GM23338 (cell line): ENCODE results near the gene JOSD2. TPM values are rescaled to one million over a fixed set of nuclear protein-coding genes. Genes with fewer than 3 reads are reported as not detected.

Experiments used
- ATAC-seq: fragments of 200-7000 bp; cut with Tn5 transposase; 3 replicates; pipeline ENCODE4 v1.9.1; 2020
- DNase-seq: peaks from one replicate; pipeline ENCODE4 v3.0.0-alpha.2; 2015; ENCODE audit warnings: low spot score
- H2AFZ ChIP-seq: fragments of 200-600 bp; sonication (generic); 2 replicates; pipeline ENCODE4 v1.8.0; 2016; ENCODE audit warnings: antibody characterized with exemption, mild to moderate bottlenecking, moderate library complexity
- H3F3A ChIP-seq: fragments of 200-600 bp; sonication (generic); replicated peaks from 2 replicates; pipeline ENCODE4 v1.8.0; 2017; ENCODE audit warnings: antibody characterized with exemption, mixed run types, low read depth
- H3K27ac ChIP-seq: fragments of 200-600 bp; sonication (generic); 2 replicates; pipeline ENCODE4 v1.6.1; 2016; ENCODE audit warnings: low read depth
- H3K27me3 ChIP-seq: fragments of 200-600 bp; sonication (generic); 2 replicates; pipeline ENCODE4 v1.8.0; 2016; ENCODE audit warnings: mild to moderate bottlenecking, mixed run types, moderate library complexity; ENCODE audit not compliant: insufficient read depth
- H3K36me3 ChIP-seq: fragments of 200-600 bp; sonication (generic); 2 replicates; pipeline ENCODE4 v1.8.0; 2016; ENCODE audit warnings: mild to moderate bottlenecking; ENCODE audit not compliant: insufficient read depth
- H3K4me1 ChIP-seq: fragments of 200-600 bp; sonication (generic); 2 replicates; pipeline ENCODE4 v1.8.0; 2016; ENCODE audit warnings: mild to moderate bottlenecking, moderate library complexity; ENCODE audit not compliant: insufficient read depth
- H3K4me2 ChIP-seq: fragments of 200-600 bp; sonication (generic); 2 replicates; pipeline ENCODE4 v1.7.1; 2017; ENCODE audit warnings: mixed run types
- H3K4me3 ChIP-seq: fragments of 200-600 bp; sonication (generic); 2 replicates; pipeline ENCODE4 v1.6.1; 2016; ENCODE audit warnings: mixed run types
- H3K79me2 ChIP-seq: fragments of 200-600 bp; sonication (generic); replicated peaks from 2 replicates; pipeline ENCODE4 v1.8.0; 2017; ENCODE audit warnings: mild to moderate bottlenecking; ENCODE audit not compliant: insufficient read depth
- H3K9me2 ChIP-seq: fragments of 200-600 bp; sonication (generic); 2 replicates; pipeline ENCODE4 v1.8.0; 2017; ENCODE audit not compliant: insufficient read depth
- H4K20me1 ChIP-seq: fragments of 200-600 bp; sonication (generic); replicated peaks from 2 replicates; pipeline ENCODE4 v1.8.0; 2017; ENCODE audit warnings: mild to moderate bottlenecking; ENCODE audit not compliant: insufficient read depth
- H3K27ac Mint-ChIP-seq: 2 replicates; pipeline ENCODE4 v1.8.0; 2020; ENCODE audit warnings: inconsistent platforms, mild to moderate bottlenecking, moderate library complexity, mixed read lengths
- H3K27me3 Mint-ChIP-seq: 3 replicates; pipeline ENCODE4 v1.8.0; 2022; ENCODE audit warnings: low read depth, mild to moderate bottlenecking, moderate library complexity, mixed read lengths, inconsistent platforms; ENCODE audit not compliant: insufficient read depth, poor library complexity
- H3K36me3 Mint-ChIP-seq: 3 replicates; pipeline ENCODE4 v1.8.0; 2021; ENCODE audit warnings: low read depth, mild to moderate bottlenecking, inconsistent platforms, moderate library complexity, mixed read lengths
- H3K4me1 Mint-ChIP-seq: 3 replicates; pipeline ENCODE4 v1.8.0; 2020; ENCODE audit warnings: mild to moderate bottlenecking, inconsistent platforms, mixed read lengths
- H3K4me3 Mint-ChIP-seq: 3 replicates; pipeline ENCODE4 v1.8.0; 2021; ENCODE audit warnings: moderate library complexity, mild to moderate bottlenecking, inconsistent platforms, mixed read lengths
- H3K9me3 Mint-ChIP-seq: 3 replicates; pipeline ENCODE4 v1.8.0; 2020; ENCODE audit warnings: moderate library complexity, mild to moderate bottlenecking, inconsistent platforms, mixed read lengths
- NANOG ChIP-seq: IDR thresholded peaks from 2 replicates; pipeline ENCODE4 v1.6.1; 2016; ENCODE audit warnings: antibody characterized with exemption, borderline replicate concordance
- POLR2AphosphoS5 ChIP-seq: IDR thresholded peaks from 2 replicates; pipeline ENCODE4 v1.6.1; 2016; ENCODE audit warnings: antibody characterized with exemption, low read depth
- ZNF114 ChIP-seq: fragments of 250-450 bp; sonication (Bioruptor Pico); IDR thresholded peaks from 2 replicates; pipeline ENCODE4 v1.5.0; 2020; ENCODE audit warnings: mild to moderate bottlenecking, moderate library complexity
- polyA plus RNA-seq: library from polyadenylated mRNA; unstranded; fragments of >200 nt; fragmentation: Nextera tagmentation; extraction: Ambion mirVana; gene quantifications from 2 replicates; pipeline ENCODE4 v1.2.1, GENCODE V29; 2016
- total RNA-seq: library from RNA; depleted of rRNA; stranded (reverse); fragments of >200 nt; shearing (Covaris generic); gene quantifications from 2 replicates; pipeline ENCODE4 v1.2.3, GENCODE V29; 2014
- TF ChIP-seq, protein P1 (sequence below), 2 experiments: fragments of 200-600 bp in 1 of 2; sonication (generic) in 1 of 2; conservative IDR thresholded peaks; 2 replicates each; pipeline versions ENCODE4 v1.5.1 to v1.6.1; 2016 to 2017; ENCODE audit warnings: antibody characterized with exemption in 2 of 2, low read depth in 2 of 2, mild to moderate bottlenecking in 2 of 2, moderate library complexity in 1 of 2
- TF ChIP-seq, protein P2 (sequence below): fragments of 250-450 bp; sonication (Bioruptor Pico); IDR thresholded peaks from 2 replicates; pipeline ENCODE4 v1.5.0; 2020; ENCODE audit warnings: mild to moderate bottlenecking, moderate library complexity
- TF ChIP-seq, protein P3 (sequence below): IDR thresholded peaks from one replicate; pipeline ENCODE4 v1.6.1; 2018; ENCODE audit warnings: antibody characterized with exemption; ENCODE audit not compliant: unreplicated experiment
- TF ChIP-seq, protein P4 (sequence below): IDR thresholded peaks from 2 replicates; pipeline ENCODE4 v1.6.1; 2016; ENCODE audit warnings: antibody characterized with exemption

JOSD2 gene
- total and polyA plus RNA-seq, 2 experiments from 2014 or later: 3.3 to 5.8 TPM

DNA sequence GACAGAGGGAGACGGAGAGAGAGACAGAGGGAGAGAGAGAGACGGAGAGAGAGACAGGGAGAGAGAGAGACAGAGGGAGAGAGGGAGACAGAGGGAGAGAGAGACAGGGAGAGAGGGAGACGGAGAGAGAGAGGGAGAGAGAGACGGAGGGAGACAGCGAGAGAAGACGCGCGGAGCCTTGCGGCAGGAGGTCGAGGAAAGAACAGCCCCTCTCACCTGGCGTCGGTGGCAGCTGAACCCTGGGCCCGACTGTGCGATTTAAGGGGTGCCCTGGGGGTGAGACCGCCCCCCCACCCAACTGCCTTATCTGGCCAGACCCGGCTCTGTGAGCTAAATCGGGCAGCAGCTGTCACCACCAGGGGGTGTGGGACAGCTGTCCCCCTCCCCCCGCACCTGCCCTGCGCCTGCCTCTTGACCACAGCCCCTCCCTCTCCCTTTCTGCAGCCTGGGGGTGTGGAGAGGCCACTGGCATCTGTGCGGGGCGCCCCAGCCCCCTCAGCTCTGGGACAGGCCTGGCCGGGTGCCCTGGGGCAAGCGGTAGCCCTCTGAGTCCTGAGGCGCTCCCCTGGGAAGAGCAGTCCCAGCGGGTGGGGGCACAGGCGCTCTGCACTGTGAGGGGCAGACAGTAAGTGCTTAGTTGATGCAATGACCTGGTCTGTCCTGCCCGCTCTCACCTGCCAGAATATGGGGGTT is 10.8 kb downstream of the JOSD2 start:
- Mint-ChIP-seq H3K9me3 (peaks cover 56% of the 10 kb centered on the region), H3K4me1 (no peaks in the 10 kb centered on the region), H3K27me3 (peaks cover 12% of the 10 kb centered on the region), H3K27ac (no peak overlapping the region), H3K4me3 (no peak overlapping the region), H3K36me3 (peaks cover 16% of the 10 kb centered on the region)
- Histone ChIP-seq H3K27me3 (peaks cover 54% of the 10 kb centered on the region), H3K27ac (no peak overlapping the region), H3K79me2 (no peaks in the 10 kb centered on the region), H2AFZ (no peak overlapping the region), H3F3A (no peaks in the 10 kb centered on the region), H3K4me3 (peak overlapping the region; percentile 53), H3K4me1 (peaks cover 7% of the 10 kb centered on the region; the same call in 1 of the 2 replicates), H3K36me3 (no peaks in the 10 kb centered on the region), H3K4me2 (peak overlapping the region; percentile 80), H3K9me2 (no peaks in the 10 kb centered on the region), H4K20me1 (no peaks in the 10 kb centered on the region)
- ATAC-seq: no peak; the same call in 2 of the 3 replicates
- DNase-seq: peak; percentile 68
- TF ChIP-seq, protein P1, sequence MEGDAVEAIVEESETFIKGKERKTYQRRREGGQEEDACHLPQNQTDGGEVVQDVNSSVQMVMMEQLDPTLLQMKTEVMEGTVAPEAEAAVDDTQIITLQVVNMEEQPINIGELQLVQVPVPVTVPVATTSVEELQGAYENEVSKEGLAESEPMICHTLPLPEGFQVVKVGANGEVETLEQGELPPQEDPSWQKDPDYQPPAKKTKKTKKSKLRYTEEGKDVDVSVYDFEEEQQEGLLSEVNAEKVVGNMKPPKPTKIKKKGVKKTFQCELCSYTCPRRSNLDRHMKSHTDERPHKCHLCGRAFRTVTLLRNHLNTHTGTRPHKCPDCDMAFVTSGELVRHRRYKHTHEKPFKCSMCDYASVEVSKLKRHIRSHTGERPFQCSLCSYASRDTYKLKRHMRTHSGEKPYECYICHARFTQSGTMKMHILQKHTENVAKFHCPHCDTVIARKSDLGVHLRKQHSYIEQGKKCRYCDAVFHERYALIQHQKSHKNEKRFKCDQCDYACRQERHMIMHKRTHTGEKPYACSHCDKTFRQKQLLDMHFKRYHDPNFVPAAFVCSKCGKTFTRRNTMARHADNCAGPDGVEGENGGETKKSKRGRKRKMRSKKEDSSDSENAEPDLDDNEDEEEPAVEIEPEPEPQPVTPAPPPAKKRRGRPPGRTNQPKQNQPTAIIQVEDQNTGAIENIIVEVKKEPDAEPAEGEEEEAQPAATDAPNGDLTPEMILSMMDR (conservative IDR thresholded peaks at IDR 0.05; ENCODE audit: low read depth in 2 of 2): peak; percentile 37 to 41
- no peak for TF ChIP-seq POLR2AphosphoS5
- no peak for TF ChIP-seq NANOG

DNA sequence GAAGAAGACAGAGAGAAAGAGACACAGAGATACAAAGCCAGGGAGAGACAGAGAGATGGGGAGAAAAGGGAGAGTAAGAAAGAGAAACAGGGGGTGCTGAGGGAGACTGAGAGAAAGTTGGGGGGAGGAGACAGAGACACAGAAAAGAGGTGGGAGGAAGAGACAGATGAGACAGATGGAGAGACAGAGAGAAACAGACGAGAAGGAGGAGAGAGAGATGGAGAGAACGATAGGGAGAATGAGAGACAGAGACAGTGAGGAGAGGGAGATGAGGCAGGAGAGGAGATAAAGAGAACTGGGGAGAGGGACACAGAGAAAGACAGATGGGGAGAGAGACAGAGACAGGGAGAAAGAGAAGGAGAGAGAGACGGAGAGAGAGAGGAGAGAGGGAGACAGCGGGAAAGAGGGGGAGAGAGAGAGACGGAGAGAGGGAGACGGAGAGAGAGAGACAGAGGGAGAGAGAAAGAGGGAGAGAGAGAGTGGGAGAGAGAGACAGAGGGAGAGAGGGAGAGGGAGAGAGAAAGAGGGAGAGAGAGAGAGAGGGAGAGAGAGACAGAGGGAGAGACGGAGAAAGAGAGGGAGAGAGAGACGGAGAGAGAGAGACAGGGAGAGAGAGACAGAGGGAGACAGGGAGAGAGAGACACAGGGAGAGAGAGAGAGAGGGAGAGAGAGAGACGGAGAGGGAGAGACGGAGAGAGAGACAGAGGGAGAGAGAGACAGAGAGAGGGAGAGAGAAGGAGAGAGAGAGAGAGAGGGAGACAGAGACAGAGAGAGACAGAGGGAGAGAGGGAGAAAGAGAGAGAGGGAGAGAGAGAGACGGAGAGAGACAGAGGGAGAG is 12.6 kb downstream of the JOSD2 start:
- Histone ChIP-seq H3K27ac (no peak overlapping the region), H3F3A (no peaks in the 10 kb centered on the region), H2AFZ (no peak overlapping the region), H4K20me1 (no peaks in the 10 kb centered on the region), H3K4me1 (peaks cover 7% of the 10 kb centered on the region; the same call in 1 of the 2 replicates), H3K4me2 (no peak overlapping the region), H3K36me3 (no peaks in the 10 kb centered on the region), H3K27me3 (peaks cover 72% of the 10 kb centered on the region), H3K79me2 (no peaks in the 10 kb centered on the region), H3K9me2 (no peaks in the 10 kb centered on the region), H3K4me3 (no peak overlapping the region)
- Mint-ChIP-seq H3K4me1 (no peaks in the 10 kb centered on the region), H3K9me3 (peaks cover 57% of the 10 kb centered on the region), H3K4me3 (no peak overlapping the region), H3K27me3 (peaks cover 11% of the 10 kb centered on the region), H3K27ac (no peak overlapping the region), H3K36me3 (peaks cover 26% of the 10 kb centered on the region)
- ATAC-seq (no peak), DNase-seq (no peak)
- TF ChIP-seq, protein P2, sequence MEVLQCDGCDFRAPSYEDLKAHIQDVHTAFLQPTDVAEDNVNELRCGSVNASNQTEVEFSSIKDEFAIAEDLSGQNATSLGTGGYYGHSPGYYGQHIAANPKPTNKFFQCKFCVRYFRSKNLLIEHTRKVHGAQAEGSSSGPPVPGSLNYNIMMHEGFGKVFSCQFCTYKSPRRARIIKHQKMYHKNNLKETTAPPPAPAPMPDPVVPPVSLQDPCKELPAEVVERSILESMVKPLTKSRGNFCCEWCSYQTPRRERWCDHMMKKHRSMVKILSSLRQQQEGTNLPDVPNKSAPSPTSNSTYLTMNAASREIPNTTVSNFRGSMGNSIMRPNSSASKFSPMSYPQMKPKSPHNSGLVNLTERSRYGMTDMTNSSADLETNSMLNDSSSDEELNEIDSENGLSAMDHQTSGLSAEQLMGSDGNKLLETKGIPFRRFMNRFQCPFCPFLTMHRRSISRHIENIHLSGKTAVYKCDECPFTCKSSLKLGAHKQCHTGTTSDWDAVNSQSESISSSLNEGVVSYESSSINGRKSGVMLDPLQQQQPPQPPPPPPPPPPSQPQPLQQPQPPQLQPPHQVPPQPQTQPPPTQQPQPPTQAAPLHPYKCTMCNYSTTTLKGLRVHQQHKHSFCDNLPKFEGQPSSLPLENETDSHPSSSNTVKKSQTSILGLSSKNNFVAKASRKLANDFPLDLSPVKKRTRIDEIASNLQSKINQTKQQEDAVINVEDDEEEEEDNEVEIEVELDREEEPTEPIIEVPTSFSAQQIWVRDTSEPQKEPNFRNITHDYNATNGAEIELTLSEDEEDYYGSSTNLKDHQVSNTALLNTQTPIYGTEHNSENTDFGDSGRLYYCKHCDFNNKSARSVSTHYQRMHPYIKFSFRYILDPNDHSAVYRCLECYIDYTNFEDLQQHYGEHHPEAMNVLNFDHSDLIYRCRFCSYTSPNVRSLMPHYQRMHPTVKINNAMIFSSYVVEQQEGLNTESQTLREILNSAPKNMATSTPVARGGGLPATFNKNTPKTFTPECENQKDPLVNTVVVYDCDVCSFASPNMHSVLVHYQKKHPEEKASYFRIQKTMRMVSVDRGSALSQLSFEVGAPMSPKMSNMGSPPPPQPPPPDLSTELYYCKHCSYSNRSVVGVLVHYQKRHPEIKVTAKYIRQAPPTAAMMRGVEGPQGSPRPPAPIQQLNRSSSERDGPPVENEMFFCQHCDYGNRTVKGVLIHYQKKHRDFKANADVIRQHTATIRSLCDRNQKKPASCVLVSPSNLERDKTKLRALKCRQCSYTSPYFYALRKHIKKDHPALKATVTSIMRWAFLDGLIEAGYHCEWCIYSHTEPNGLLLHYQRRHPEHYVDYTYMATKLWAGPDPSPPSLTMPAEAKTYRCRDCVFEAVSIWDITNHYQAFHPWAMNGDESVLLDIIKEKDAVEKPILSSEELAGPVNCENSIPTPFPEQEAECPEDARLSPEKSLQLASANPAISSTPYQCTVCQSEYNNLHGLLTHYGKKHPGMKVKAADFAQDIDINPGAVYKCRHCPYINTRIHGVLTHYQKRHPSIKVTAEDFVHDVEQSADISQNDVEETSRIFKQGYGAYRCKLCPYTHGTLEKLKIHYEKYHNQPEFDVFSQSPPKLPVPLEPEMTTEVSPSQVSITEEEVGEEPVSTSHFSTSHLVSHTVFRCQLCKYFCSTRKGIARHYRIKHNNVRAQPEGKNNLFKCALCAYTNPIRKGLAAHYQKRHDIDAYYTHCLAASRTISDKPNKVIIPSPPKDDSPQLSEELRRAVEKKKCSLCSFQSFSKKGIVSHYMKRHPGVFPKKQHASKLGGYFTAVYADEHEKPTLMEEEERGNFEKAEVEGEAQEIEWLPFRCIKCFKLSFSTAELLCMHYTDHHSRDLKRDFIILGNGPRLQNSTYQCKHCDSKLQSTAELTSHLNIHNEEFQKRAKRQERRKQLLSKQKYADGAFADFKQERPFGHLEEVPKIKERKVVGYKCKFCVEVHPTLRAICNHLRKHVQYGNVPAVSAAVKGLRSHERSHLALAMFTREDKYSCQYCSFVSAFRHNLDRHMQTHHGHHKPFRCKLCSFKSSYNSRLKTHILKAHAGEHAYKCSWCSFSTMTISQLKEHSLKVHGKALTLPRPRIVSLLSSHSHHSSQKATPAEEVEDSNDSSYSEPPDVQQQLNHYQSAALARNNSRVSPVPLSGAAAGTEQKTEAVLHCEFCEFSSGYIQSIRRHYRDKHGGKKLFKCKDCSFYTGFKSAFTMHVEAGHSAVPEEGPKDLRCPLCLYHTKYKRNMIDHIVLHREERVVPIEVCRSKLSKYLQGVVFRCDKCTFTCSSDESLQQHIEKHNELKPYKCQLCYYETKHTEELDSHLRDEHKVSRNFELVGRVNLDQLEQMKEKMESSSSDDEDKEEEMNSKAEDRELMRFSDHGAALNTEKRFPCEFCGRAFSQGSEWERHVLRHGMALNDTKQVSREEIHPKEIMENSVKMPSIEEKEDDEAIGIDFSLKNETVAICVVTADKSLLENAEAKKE (CRISPR knock-in tag): no peak
- TF ChIP-seq, protein P3, sequence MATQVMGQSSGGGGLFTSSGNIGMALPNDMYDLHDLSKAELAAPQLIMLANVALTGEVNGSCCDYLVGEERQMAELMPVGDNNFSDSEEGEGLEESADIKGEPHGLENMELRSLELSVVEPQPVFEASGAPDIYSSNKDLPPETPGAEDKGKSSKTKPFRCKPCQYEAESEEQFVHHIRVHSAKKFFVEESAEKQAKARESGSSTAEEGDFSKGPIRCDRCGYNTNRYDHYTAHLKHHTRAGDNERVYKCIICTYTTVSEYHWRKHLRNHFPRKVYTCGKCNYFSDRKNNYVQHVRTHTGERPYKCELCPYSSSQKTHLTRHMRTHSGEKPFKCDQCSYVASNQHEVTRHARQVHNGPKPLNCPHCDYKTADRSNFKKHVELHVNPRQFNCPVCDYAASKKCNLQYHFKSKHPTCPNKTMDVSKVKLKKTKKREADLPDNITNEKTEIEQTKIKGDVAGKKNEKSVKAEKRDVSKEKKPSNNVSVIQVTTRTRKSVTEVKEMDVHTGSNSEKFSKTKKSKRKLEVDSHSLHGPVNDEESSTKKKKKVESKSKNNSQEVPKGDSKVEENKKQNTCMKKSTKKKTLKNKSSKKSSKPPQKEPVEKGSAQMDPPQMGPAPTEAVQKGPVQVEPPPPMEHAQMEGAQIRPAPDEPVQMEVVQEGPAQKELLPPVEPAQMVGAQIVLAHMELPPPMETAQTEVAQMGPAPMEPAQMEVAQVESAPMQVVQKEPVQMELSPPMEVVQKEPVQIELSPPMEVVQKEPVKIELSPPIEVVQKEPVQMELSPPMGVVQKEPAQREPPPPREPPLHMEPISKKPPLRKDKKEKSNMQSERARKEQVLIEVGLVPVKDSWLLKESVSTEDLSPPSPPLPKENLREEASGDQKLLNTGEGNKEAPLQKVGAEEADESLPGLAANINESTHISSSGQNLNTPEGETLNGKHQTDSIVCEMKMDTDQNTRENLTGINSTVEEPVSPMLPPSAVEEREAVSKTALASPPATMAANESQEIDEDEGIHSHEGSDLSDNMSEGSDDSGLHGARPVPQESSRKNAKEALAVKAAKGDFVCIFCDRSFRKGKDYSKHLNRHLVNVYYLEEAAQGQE: no peak
- TF ChIP-seq, protein P4, sequence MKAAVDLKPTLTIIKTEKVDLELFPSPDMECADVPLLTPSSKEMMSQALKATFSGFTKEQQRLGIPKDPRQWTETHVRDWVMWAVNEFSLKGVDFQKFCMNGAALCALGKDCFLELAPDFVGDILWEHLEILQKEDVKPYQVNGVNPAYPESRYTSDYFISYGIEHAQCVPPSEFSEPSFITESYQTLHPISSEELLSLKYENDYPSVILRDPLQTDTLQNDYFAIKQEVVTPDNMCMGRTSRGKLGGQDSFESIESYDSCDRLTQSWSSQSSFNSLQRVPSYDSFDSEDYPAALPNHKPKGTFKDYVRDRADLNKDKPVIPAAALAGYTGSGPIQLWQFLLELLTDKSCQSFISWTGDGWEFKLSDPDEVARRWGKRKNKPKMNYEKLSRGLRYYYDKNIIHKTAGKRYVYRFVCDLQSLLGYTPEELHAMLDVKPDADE: no peak
- no peak for TF ChIP-seq ZNF114
